B cell (primary cell): ENCODE data around the gene TRIM24. TPM values are rescaled to one million over a fixed set of nuclear protein-coding genes. Genes with fewer than 3 reads are reported as not detected.

Source experiments
- ATAC-seq: fragments of 200-7000 bp; cut with Tn5 transposase; one replicate; pipeline ENCODE4 v1.10.0; 2021; ENCODE audit warnings: low read depth, mild to moderate bottlenecking, moderate number of reproducible peaks, moderate library complexity
- CTCF ChIA-PET: fragments of 350-600 bp; sonication (Branson Sonifier 250); formaldehyde crosslinking; loops from one replicate; lab custom pipeline; 2021; ENCODE audit warnings: antibody characterized with exemption, inconsistent platforms; lab: Charles Lee
- POLR2A ChIA-PET: fragments of 350-600 bp; sonication (Branson Sonifier 250); formaldehyde crosslinking; loops from one replicate; lab custom pipeline; 2021; ENCODE audit warnings: antibody characterized with exemption; lab: Charles Lee
- DNase-seq: peaks from one replicate; pipeline ENCODE4 v3.0.0; 2013
- H2AFZ ChIP-seq: 2 replicates; pipeline ENCODE4 v1.6.1; 2012; ENCODE audit warnings: mild to moderate bottlenecking, low read depth, low read length; ENCODE audit not compliant: insufficient read depth, poor library complexity, severe bottlenecking
- H3K27ac ChIP-seq, 2 donors: 1 replicate in 1 of 2; 2 replicates in 1 of 2; pipeline ENCODE4 v1.5.1; 2012 to 2013; ENCODE audit warnings: low read length in 2 of 2, mild to moderate bottlenecking in 2 of 2, moderate library complexity in 1 of 2
- H3K27me3 ChIP-seq, 4 experiments: fragments of 200-600 bp in 1 of 4; sonication (generic) in 1 of 4; replicated peaks in 1 of 4; 1 replicate in 2 of 4; 2 replicates in 2 of 4; pipeline versions ENCODE4 v1.6.1 to v1.7.0; 2013 to 2016; ENCODE audit warnings: low read length in 3 of 4, mild to moderate bottlenecking in 2 of 4, mixed read lengths in 1 of 4, moderate library complexity in 1 of 4; ENCODE audit not compliant: insufficient read depth in 4 of 4, control insufficient read depth in 3 of 4; ENCODE audit errors: control extremely low read depth in 1 of 4
- H3K36me3 ChIP-seq, 2 experiments: replicated peaks in 1 of 2; 1 replicate in 1 of 2; 2 replicates in 1 of 2; pipeline versions ENCODE4 v1.6.1 to v1.7.1; 2013; ENCODE audit warnings: low read length in 1 of 2; ENCODE audit not compliant: insufficient read depth in 2 of 2, control insufficient read depth in 1 of 2; ENCODE audit errors: control extremely low read depth in 1 of 2, extremely low read depth in 1 of 2
- H3K4me1 ChIP-seq, 2 donors: fragments of 200-600 bp in 1 of 2; sonication (generic) in 1 of 2; 1 replicate in 1 of 2; 2 replicates in 1 of 2; pipeline versions ENCODE4 v1.5.1 to v1.6.1; 2013 to 2017; ENCODE audit warnings: low read length in 2 of 2; ENCODE audit not compliant: control insufficient read depth in 2 of 2, insufficient read depth in 2 of 2
- H3K4me2 ChIP-seq: replicated peaks from 2 replicates; pipeline ENCODE3; 2012; ENCODE audit warnings: mild to moderate bottlenecking, low read depth, low read length; ENCODE audit not compliant: poor library complexity, severe bottlenecking
- H3K4me3 ChIP-seq, 5 experiments: fragments of 200-600 bp in 1 of 5; sonication (generic) in 1 of 5; 1 replicate in 3 of 5; 2 replicates in 2 of 5; pipeline versions ENCODE4 v1.5.1 to v1.7.0; 2011 to 2016; ENCODE audit warnings: low read length in 4 of 5, mild to moderate bottlenecking in 4 of 5, low read depth in 2 of 5, control low read depth in 1 of 5, moderate library complexity in 1 of 5; ENCODE audit not compliant: insufficient read depth in 1 of 5; ENCODE audit errors: control extremely low read depth in 1 of 5, extremely low read depth in 1 of 5
- H3K79me2 ChIP-seq: fragments of 200-600 bp; sonication (generic); one replicate; pipeline ENCODE4 v1.6.0; 2016; ENCODE audit warnings: low read length; ENCODE audit not compliant: control insufficient read depth, insufficient read depth
- H3K9ac ChIP-seq: fragments of 200-600 bp; sonication (generic); 2 replicates; pipeline ENCODE4 v1.6.1; 2017; ENCODE audit warnings: mild to moderate bottlenecking, low read length, moderate library complexity
- H3K9me3 ChIP-seq, 3 donors: one replicate each; pipeline versions ENCODE4 v1.6.1 to v1.7.1; 2013; ENCODE audit warnings: low read length in 2 of 3; ENCODE audit not compliant: control insufficient read depth in 2 of 3, insufficient read depth in 1 of 3; ENCODE audit errors: control extremely low read depth in 1 of 3
- H4K20me1 ChIP-seq: 2 replicates; pipeline ENCODE4 v1.6.0; 2012; ENCODE audit warnings: mild to moderate bottlenecking, low read length; ENCODE audit not compliant: insufficient read depth, control insufficient read depth, poor library complexity, severe bottlenecking
- H3K27ac Mint-ChIP-seq: one replicate; pipeline ENCODE4 v1.8.0; 2021; ENCODE audit warnings: mixed read lengths
- H3K27me3 Mint-ChIP-seq: one replicate; pipeline ENCODE4 v1.8.0; 2021; ENCODE audit warnings: mixed read lengths
- H3K4me1 Mint-ChIP-seq: one replicate; pipeline ENCODE4 v1.8.0; 2021; ENCODE audit warnings: mixed read lengths
- H3K4me3 Mint-ChIP-seq: one replicate; pipeline ENCODE4 v1.8.0; 2021; ENCODE audit warnings: mixed read lengths
- H3K9me3 Mint-ChIP-seq: one replicate; pipeline ENCODE4 v1.8.0; 2022; ENCODE audit warnings: mixed read lengths; ENCODE audit not compliant: insufficient read depth
- EZH2 ChIP-seq: IDR thresholded peaks from 2 replicates; pipeline ENCODE4 v1.6.1; 2012; ENCODE audit warnings: borderline replicate concordance, low read depth, mild to moderate bottlenecking, moderate library complexity, low read length; ENCODE audit not compliant: insufficient read depth, poor library complexity, severe bottlenecking
- WGBS: methylation state at CpG from one replicate; pipeline ENCODE4 v1.1.5; 2013; ENCODE audit warnings: missing lambda C conversion rate; ENCODE audit not compliant: insufficient coverage; 5-methylcytosine and 5-hydroxymethylcytosine counted together
- intact Hi-C: fragments of 100-400 bp; cut with micrococcal nuclease; formaldehyde crosslinking; loops from one replicate; pipeline ENCODE4 v1.10.0; 2022
- polyA plus RNA-seq: library from polyadenylated mRNA; depleted of rRNA; stranded (reverse); fragments of >200 nt; gene quantifications from 2 replicates; pipeline ENCODE4 v1.2.3, GENCODE V29; 2012
- total RNA-seq, 2 donors: library from RNA; stranded (reverse); fragments of 120-200 nt in 1 of 2; gene quantifications; 1 replicate in 1 of 2; 2 replicates in 1 of 2; pipeline versions ENCODE4 v1.2.3 to v1.2.4, GENCODE V29; 2013 to 2022
- TF ChIP-seq, protein P1 (sequence below): fragments of 200-600 bp; IDR thresholded peaks from one replicate; pipeline ENCODE4 v1.8.0; 2022; ENCODE audit warnings: antibody characterized with exemption, mild to moderate bottlenecking

The TRIM24 gene
- total and polyA plus RNA-seq, 2 donors (not counting 1 experiment from before 2014, with no cell fraction given), result 3.7 to 18.7 TPM

- Histone ChIP-seq H3K79me2 (no peaks in the 10 kb centered on the region), H3K27me3 (no peaks in the 10 kb centered on the region), H3K27ac (no peak overlapping the region), H3K4me3 (no peak overlapping the region), H3K4me1 (no peaks in the 10 kb centered on the region), H3K36me3 (peaks cover 15 to 42% of the 10 kb centered on the region in 2 experiments), H3K4me2 (no peak overlapping the region), H2AFZ (no peak overlapping the region), H3K9ac (no peak overlapping the region), H3K9me3 (peaks cover 0 to 4% (median 0%) of the 10 kb centered on the region in 3 donors), H4K20me1 (no peaks in the 10 kb centered on the region)
- Mint-ChIP-seq H3K4me1 (no peaks in the 10 kb centered on the region), H3K27me3 (no peaks in the 10 kb centered on the region), H3K27ac (no peak overlapping the region), H3K9me3 (peaks cover 12% of the 10 kb centered on the region), H3K4me3 (no peak overlapping the region)
- intact Hi-C loops, result no loop called here
- TF ChIP-seq, protein P1, sequence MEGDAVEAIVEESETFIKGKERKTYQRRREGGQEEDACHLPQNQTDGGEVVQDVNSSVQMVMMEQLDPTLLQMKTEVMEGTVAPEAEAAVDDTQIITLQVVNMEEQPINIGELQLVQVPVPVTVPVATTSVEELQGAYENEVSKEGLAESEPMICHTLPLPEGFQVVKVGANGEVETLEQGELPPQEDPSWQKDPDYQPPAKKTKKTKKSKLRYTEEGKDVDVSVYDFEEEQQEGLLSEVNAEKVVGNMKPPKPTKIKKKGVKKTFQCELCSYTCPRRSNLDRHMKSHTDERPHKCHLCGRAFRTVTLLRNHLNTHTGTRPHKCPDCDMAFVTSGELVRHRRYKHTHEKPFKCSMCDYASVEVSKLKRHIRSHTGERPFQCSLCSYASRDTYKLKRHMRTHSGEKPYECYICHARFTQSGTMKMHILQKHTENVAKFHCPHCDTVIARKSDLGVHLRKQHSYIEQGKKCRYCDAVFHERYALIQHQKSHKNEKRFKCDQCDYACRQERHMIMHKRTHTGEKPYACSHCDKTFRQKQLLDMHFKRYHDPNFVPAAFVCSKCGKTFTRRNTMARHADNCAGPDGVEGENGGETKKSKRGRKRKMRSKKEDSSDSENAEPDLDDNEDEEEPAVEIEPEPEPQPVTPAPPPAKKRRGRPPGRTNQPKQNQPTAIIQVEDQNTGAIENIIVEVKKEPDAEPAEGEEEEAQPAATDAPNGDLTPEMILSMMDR, result no peak
- TF ChIP-seq EZH2, result no peak
- DNase-seq (no peak), ATAC-seq (no peak)
- CTCF ChIA-PET, result no interaction called here
- WGBS, result no CpG with 5 or more reads among the region's 2 CpGs
- POLR2A ChIA-PET, result no interaction called here
Observed at GRCh38 chr7:138542183-138542582, 82.1 kb downstream of the TRIM24 start.

DNA sequence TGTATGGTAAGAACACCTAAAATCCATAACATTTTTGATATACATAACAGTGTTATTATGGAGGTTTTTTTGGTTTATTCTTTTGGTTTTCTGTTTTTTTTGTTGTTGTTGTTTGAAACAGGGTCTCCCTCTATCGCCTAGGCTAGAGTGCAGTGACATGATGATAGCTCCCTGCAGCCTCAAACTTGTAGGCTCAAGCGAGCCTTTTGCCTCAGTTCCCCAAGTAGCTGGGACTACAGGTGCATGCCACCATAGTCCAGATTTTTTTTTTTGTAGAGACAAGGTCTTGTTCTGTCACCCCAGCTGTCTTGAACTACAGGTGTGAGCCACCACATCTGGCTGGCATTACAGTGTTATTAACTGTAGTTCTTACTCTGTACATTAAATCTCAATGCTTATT, 83.7 kb downstream of the TRIM24 start:
- H3K4me1 Mint-ChIP-seq, result no peaks in the 10 kb centered on the region

More for the DNA sequence above, 83.7 kb downstream of the TRIM24 start:
- CTCF ChIA-PET, result no interaction called here
- no peak for DNase-seq
- H4K20me1 ChIP-seq, result no peaks in the 10 kb centered on the region
- H2AFZ ChIP-seq, result no peak overlapping the region
- Mint-ChIP-seq H3K27me3 (no peaks in the 10 kb centered on the region), H3K4me3 (no peak overlapping the region), H3K9me3 (peaks cover 12% of the 10 kb centered on the region), H3K27ac (no peak overlapping the region)
- no peak for ATAC-seq
- no peaks in the 10 kb centered on the region for H3K79me2 ChIP-seq
- H3K9ac ChIP-seq, result no peak overlapping the region
- peaks cover 12 to 39% of the 10 kb centered on the region in 2 experiments for H3K36me3 ChIP-seq
- no peak overlapping the region for H3K4me3 ChIP-seq
- H3K4me2 ChIP-seq, result no peak overlapping the region
- no peaks in the 10 kb centered on the region for H3K4me1 ChIP-seq
- POLR2A ChIA-PET, result no interaction called here
- no peak for TF ChIP-seq EZH2
- TF ChIP-seq, protein P1, result no peak
- intact Hi-C loops, result no loop called here
- 100% methylated on average over 2 of the region's 2 CpGs for WGBS
- peaks cover 0 to 4% (median 0%) of the 10 kb centered on the region in 3 donors for H3K9me3 ChIP-seq
- no peak overlapping the region for H3K27ac ChIP-seq
- no peaks in the 10 kb centered on the region for H3K27me3 ChIP-seq
